ENCODE results near the gene C17orf113.

- TF ChIP-seq YY1 (IDR thresholded peaks at IDR 0.05; ENCODE audit: insufficient read depth, insufficient read length) (no peak), ZNF274 (IDR thresholded peaks at IDR 0.05; ENCODE audit: low read depth, low read length) (no peak)
These were observed 22.9 kb downstream of the C17orf113 start for GRCh38 chr17:42027590-42027889.
